H9 (cell line): ENCODE measurements around the gene OPA3. TPM values are rescaled to one million over a fixed set of nuclear protein-coding genes. Genes with fewer than 3 reads are reported as not detected.

ENCODE experiments used
- DNase-seq: peaks from one replicate; pipeline ENCODE4 v3.0.0-alpha.2; 2017
- H2AFZ ChIP-seq: one replicate; pipeline ENCODE4 v1.6.1; 2013; ENCODE audit warnings: mild to moderate bottlenecking, low read length, control low read depth, moderate library complexity
- H2AK5ac ChIP-seq: 2 replicates; pipeline ENCODE4 v1.6.1; 2013; ENCODE audit warnings: low read length, control low read depth, mixed read lengths; ENCODE audit not compliant: insufficient read length
- H2BK120ac ChIP-seq: one replicate; pipeline ENCODE4 v1.6.1; 2013; ENCODE audit warnings: low read depth, mild to moderate bottlenecking, low read length, control low read depth, inconsistent platforms; ENCODE audit not compliant: poor library complexity, severe bottlenecking
- H2BK12ac ChIP-seq: 2 replicates; pipeline ENCODE4 v1.6.1; 2013; ENCODE audit warnings: low read length, control low read depth, mixed read lengths, low read depth; ENCODE audit not compliant: insufficient read length
- H2BK15ac ChIP-seq: 2 replicates; pipeline ENCODE4 v1.6.1; 2013; ENCODE audit warnings: low read depth, low read length, control low read depth
- H2BK20ac ChIP-seq: one replicate; pipeline ENCODE4 v1.6.1; 2013; ENCODE audit warnings: low read depth, mild to moderate bottlenecking, low read length, control low read depth, inconsistent platforms; ENCODE audit not compliant: poor library complexity, severe bottlenecking
- H2BK5ac ChIP-seq: 2 replicates; pipeline ENCODE4 v1.6.1; 2013; ENCODE audit warnings: low read length, control low read depth, mixed read lengths; ENCODE audit not compliant: insufficient read length
- H3K14ac ChIP-seq: 2 replicates; pipeline ENCODE4 v1.6.1; 2013; ENCODE audit warnings: low read length, control low read depth; ENCODE audit not compliant: insufficient read depth
- H3K18ac ChIP-seq: 2 replicates; pipeline ENCODE4 v1.6.1; 2013; ENCODE audit warnings: low read depth, mild to moderate bottlenecking, mixed read lengths, low read length, control low read depth; ENCODE audit not compliant: insufficient read length
- H3K23ac ChIP-seq: 2 replicates; pipeline ENCODE4 v1.6.1; 2013; ENCODE audit warnings: low read length, control low read depth, mixed read lengths, low read depth; ENCODE audit not compliant: insufficient read length
- H3K23me2 ChIP-seq: 2 replicates; pipeline ENCODE4 v1.6.1; 2013; ENCODE audit warnings: low read depth, mild to moderate bottlenecking, mixed read lengths, low read length, control low read depth; ENCODE audit not compliant: insufficient read length, poor library complexity, severe bottlenecking
- H3K27ac ChIP-seq: 2 replicates; pipeline ENCODE4 v1.5.1; 2013; ENCODE audit warnings: low read length, control low read depth, mixed read lengths, low read depth; ENCODE audit not compliant: insufficient read length
- H3K27me3 ChIP-seq: 2 replicates; pipeline ENCODE4 v1.6.1; 2013; ENCODE audit warnings: low read length, control low read depth, inconsistent platforms; ENCODE audit not compliant: insufficient read depth
- H3K4ac ChIP-seq: 2 replicates; pipeline ENCODE4 v1.6.1; 2013; ENCODE audit warnings: low read depth, mild to moderate bottlenecking, control low read depth, inconsistent platforms, low read length, moderate library complexity
- H3K4me1 ChIP-seq: 2 replicates; pipeline ENCODE4 v1.6.1; 2013; ENCODE audit warnings: low read length, control low read depth, inconsistent platforms; ENCODE audit not compliant: insufficient read depth
- H3K4me2 ChIP-seq: 2 replicates; pipeline ENCODE4 v1.6.1; 2013; ENCODE audit warnings: low read length, control low read depth, mixed read lengths; ENCODE audit not compliant: insufficient read length, insufficient read depth
- H3K56ac ChIP-seq: 2 replicates; pipeline ENCODE4 v1.6.1; 2013; ENCODE audit warnings: low read depth, mild to moderate bottlenecking, mixed read lengths, low read length, control low read depth; ENCODE audit not compliant: insufficient read length
- H3K79me1 ChIP-seq: 2 replicates; pipeline ENCODE4 v1.6.1; 2013; ENCODE audit warnings: low read depth, mild to moderate bottlenecking, moderate library complexity, low read length, control low read depth, inconsistent platforms; ENCODE audit not compliant: insufficient read depth, poor library complexity, severe bottlenecking
- H3K79me2 ChIP-seq: 2 replicates; pipeline ENCODE4 v1.6.1; 2013; ENCODE audit warnings: low read length, control low read depth, inconsistent platforms; ENCODE audit not compliant: insufficient read depth
- H3K9ac ChIP-seq: 2 replicates; pipeline ENCODE4 v1.6.1; 2013; ENCODE audit warnings: low read length, control low read depth, mixed read lengths; ENCODE audit not compliant: insufficient read length; ENCODE audit errors: extremely low read depth
- H3K9me3 ChIP-seq: one replicate; pipeline ENCODE4 v1.6.1; 2013; ENCODE audit warnings: low read depth, low read length, inconsistent platforms; ENCODE audit not compliant: control insufficient read depth
- H3T11ph ChIP-seq: one replicate; pipeline ENCODE4 v1.6.1; 2013; ENCODE audit warnings: mild to moderate bottlenecking, low read length, control low read depth, inconsistent platforms
- H4K20me1 ChIP-seq: one replicate; pipeline ENCODE4 v1.6.1; 2013; ENCODE audit not compliant: control insufficient read depth, insufficient read length, insufficient read depth
- H4K5ac ChIP-seq: 2 replicates; pipeline ENCODE4 v1.6.1; 2013; ENCODE audit warnings: low read depth, mild to moderate bottlenecking, mixed read lengths, low read length, control low read depth; ENCODE audit not compliant: insufficient read length
- H4K8ac ChIP-seq: replicated peaks from 2 replicates; pipeline ENCODE4 v1.6.1; 2013; ENCODE audit warnings: low read length, control low read depth, mixed read lengths, low read depth; ENCODE audit not compliant: insufficient read length
- H4K91ac ChIP-seq: 2 replicates; pipeline ENCODE4 v1.6.1; 2013; ENCODE audit warnings: low read depth, mild to moderate bottlenecking, moderate library complexity, mixed read lengths, low read length, control low read depth; ENCODE audit not compliant: insufficient read length
- H3K27ac Mint-ChIP-seq, 3 experiments: 2 replicates in 2 of 3; 3 replicates in 1 of 3; pipeline ENCODE4 v1.8.0; 2020 to 2021; ENCODE audit warnings: mixed read lengths in 3 of 3, mild to moderate bottlenecking in 1 of 3, moderate library complexity in 1 of 3
- H3K27me3 Mint-ChIP-seq: 2 replicates; pipeline ENCODE4 v1.8.0; 2021; ENCODE audit warnings: low read depth, mild to moderate bottlenecking, moderate library complexity, mixed read lengths
- H3K36me3 Mint-ChIP-seq, 3 experiments: 2 replicates in 2 of 3; 3 replicates in 1 of 3; pipeline ENCODE4 v1.8.0; 2020 to 2021; ENCODE audit warnings: low read depth in 3 of 3, mixed read lengths in 3 of 3; ENCODE audit not compliant: insufficient read depth in 1 of 3
- H3K4me1 Mint-ChIP-seq, 2 experiments: 2 replicates each; pipeline ENCODE4 v1.8.0; 2020; ENCODE audit warnings: mixed read lengths in 2 of 2
- H3K4me3 Mint-ChIP-seq, 2 experiments: 2 replicates in 1 of 2; 3 replicates in 1 of 2; pipeline ENCODE4 v1.8.0; 2020 to 2021; ENCODE audit warnings: mild to moderate bottlenecking in 2 of 2, mixed read lengths in 2 of 2, moderate library complexity in 1 of 2
- H3K9me3 Mint-ChIP-seq, 2 experiments: 2 replicates in 1 of 2; 3 replicates in 1 of 2; pipeline ENCODE4 v1.8.0; 2020; ENCODE audit warnings: mild to moderate bottlenecking in 2 of 2, mixed read lengths in 2 of 2, moderate library complexity in 1 of 2
- CTCF ChIP-seq: fragments of 200-600 bp; sonication (generic); conservative IDR thresholded peaks from 3 replicates; pipeline ENCODE4 v1.8.0; 2021; ENCODE audit warnings: antibody characterized with exemption, mild to moderate bottlenecking
- WGBS: extraction: QIAGEN DNeasy Blood & Tissue Kit; methylation state at CpG from one replicate; pipeline ENCODE4 v1.1.7; 2013; ENCODE audit warnings: missing lambda C conversion rate, low lambda C conversion rate, mixed read lengths; ENCODE audit not compliant: insufficient read length; ENCODE audit errors: extremely low coverage; 5-methylcytosine and 5-hydroxymethylcytosine counted together
- total RNA-seq: library from RNA; stranded (reverse); gene quantifications from 2 replicates; pipeline ENCODE4 v1.2.1, GENCODE V29; 2021

The OPA3 gene
- total RNA-seq, 1 experiment from 2014 or later: 13.0 TPM

GRCh38 chr19:45578861-45579260 lies 5.7 kb downstream of the OPA3 start:
- no peak overlapping the region for H2BK15ac ChIP-seq
- H3K4me2 ChIP-seq: no peak overlapping the region
- no peak overlapping the region for H2AK5ac ChIP-seq
- no peaks in the 10 kb centered on the region for H3K9me3 ChIP-seq
- H3T11ph ChIP-seq: no peak overlapping the region
- Mint-ChIP-seq H3K27ac (peak overlapping the region in 1 of 3 experiments; percentile 76; a peak in 2 of 7 replicates), H3K27me3 (peaks cover 1% of the 10 kb centered on the region; the same call in 1 of the 2 replicates), H3K9me3 (no peaks in the 10 kb centered on the region), H3K4me3 (peak overlapping the region in 1 of 2 experiments; percentile 61; a peak in 2 of 5 replicates), H3K36me3 (peaks cover 0 to 10% (median 4%) of the 10 kb centered on the region in 3 experiments; a peak in 5 of 7 replicates), H3K4me1 (peaks cover 25 to 36% of the 10 kb centered on the region in 2 experiments)
- no peaks in the 10 kb centered on the region for H4K20me1 ChIP-seq
- H3K23ac ChIP-seq: no peak overlapping the region
- peaks cover 2% of the 10 kb centered on the region; the same call in 1 of the 2 replicates for H3K79me2 ChIP-seq
- H2BK12ac ChIP-seq: no peak overlapping the region
- peaks cover 3% of the 10 kb centered on the region for H3K23me2 ChIP-seq
- no peak overlapping the region for H4K8ac ChIP-seq
- WGBS: no CpG with 5 or more reads among the region's 5 CpGs
- H3K79me1 ChIP-seq: no peaks in the 10 kb centered on the region
- no peak overlapping the region for H4K5ac ChIP-seq
- no peak overlapping the region for H4K91ac ChIP-seq
- no peak overlapping the region for H3K18ac ChIP-seq
- H3K4ac ChIP-seq: no peak overlapping the region
- no peak overlapping the region for H2AFZ ChIP-seq
- H2BK20ac ChIP-seq: no peak overlapping the region
- no peak overlapping the region for H3K14ac ChIP-seq
- no peak overlapping the region for H3K56ac ChIP-seq
- H3K27ac ChIP-seq: no peak overlapping the region
- no peaks in the 10 kb centered on the region for H3K27me3 ChIP-seq
- TF ChIP-seq CTCF: no peak
- no peak overlapping the region for H2BK120ac ChIP-seq
- DNase-seq: no peak
- peaks cover 6% of the 10 kb centered on the region; the same call in 1 of the 2 replicates for H3K4me1 ChIP-seq
- H3K9ac ChIP-seq: no peak overlapping the region
- H2BK5ac ChIP-seq: no peak overlapping the region
